Measurements from ENCODE around the gene LRP1-AS.

DNA sequence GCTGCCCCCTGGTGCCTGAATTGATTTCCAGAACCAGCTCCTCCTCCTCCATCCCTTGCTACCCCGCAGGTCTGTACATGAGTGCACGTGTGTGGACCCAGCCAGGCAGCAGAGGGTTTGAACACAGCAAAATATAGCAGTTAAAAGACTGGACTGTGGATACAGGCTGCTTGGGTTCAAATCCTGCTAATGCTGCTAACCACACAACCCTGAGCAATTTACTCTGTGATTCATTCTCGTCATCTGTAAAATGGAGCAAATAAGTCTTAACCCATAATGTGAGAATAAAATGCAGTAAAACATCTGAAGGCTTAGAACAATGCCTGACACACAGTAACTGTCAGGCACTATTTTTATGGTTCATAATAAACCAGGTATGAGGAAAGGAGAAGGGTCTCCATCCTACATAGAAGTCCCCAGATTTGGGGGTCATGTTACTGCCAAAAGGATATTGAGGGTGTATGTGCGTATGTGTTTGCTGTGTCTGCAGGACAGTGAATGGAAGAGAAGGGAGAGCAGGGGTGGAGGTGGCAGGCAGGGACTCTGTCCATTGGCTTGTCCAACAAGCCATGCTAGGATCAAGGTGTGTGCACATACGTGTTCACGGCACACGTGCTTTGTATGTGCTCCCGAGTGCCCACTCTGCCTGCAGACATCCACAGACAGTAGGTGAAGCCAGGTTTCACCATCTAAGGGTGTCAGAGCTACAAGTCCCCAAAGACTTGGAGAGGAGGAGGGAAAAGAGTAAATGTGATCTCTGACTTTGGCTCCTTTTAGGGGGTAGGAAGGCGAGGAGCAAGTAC is 34.7 kb downstream of the LRP1-AS start:
- TF ChIP-seq TAF1 (IDR thresholded peaks at IDR 0.05; ENCODE audit: borderline replicate concordance, insufficient read depth, low read length) (no peak), SIN3A (IDR thresholded peaks at IDR 0.05; ENCODE audit: borderline replicate concordance, insufficient read depth, low read length) (no peak), POLR2AphosphoS5 (IDR thresholded peaks at IDR 0.05; ENCODE audit: low read depth, low read length) (no peak), FOXP2 (optimal IDR thresholded peaks at IDR 0.05; ENCODE audit: borderline replicate concordance, extremely low read depth, extremely low read length, insufficient read depth) (no peak)
- TF ChIP-seq, protein P1, sequence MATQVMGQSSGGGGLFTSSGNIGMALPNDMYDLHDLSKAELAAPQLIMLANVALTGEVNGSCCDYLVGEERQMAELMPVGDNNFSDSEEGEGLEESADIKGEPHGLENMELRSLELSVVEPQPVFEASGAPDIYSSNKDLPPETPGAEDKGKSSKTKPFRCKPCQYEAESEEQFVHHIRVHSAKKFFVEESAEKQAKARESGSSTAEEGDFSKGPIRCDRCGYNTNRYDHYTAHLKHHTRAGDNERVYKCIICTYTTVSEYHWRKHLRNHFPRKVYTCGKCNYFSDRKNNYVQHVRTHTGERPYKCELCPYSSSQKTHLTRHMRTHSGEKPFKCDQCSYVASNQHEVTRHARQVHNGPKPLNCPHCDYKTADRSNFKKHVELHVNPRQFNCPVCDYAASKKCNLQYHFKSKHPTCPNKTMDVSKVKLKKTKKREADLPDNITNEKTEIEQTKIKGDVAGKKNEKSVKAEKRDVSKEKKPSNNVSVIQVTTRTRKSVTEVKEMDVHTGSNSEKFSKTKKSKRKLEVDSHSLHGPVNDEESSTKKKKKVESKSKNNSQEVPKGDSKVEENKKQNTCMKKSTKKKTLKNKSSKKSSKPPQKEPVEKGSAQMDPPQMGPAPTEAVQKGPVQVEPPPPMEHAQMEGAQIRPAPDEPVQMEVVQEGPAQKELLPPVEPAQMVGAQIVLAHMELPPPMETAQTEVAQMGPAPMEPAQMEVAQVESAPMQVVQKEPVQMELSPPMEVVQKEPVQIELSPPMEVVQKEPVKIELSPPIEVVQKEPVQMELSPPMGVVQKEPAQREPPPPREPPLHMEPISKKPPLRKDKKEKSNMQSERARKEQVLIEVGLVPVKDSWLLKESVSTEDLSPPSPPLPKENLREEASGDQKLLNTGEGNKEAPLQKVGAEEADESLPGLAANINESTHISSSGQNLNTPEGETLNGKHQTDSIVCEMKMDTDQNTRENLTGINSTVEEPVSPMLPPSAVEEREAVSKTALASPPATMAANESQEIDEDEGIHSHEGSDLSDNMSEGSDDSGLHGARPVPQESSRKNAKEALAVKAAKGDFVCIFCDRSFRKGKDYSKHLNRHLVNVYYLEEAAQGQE (IDR thresholded peaks at IDR 0.05; ENCODE audit: insufficient read depth in 1 of 2, low read depth in 2 of 2, low read length in 2 of 2): no peak

Data from PFSK-1 (cell line).